CD4-positive, alpha-beta T cell treated with Interleukin-21 for 1 hour (primary cell): ENCODE results near the gene GPR137B.
A peak's percentile ranks its signal among the peaks of the same experiment; 100 is the strongest.

Source experiments
- DNase-seq: peaks from one replicate; pipeline ENCODE4 v3.0.0-alpha.2; 2020

The GPR137B gene

GRCh38 chr1:236142253-236143103 is at the start of gene GPR137B:
GPR137B (plus strand) TSS chr1:236142539; CDS start chr1:236142623, 84 bp downstream.
- peak; percentile 62 for DNase-seq

- no peak for DNase-seq
Measured at GRCh38 chr1:236092899-236093298, 49.4 kb upstream of the GPR137B start.

GRCh38 chr1:236095705-236096520 is 46.4 kb upstream of the GPR137B start:
- no peak for DNase-seq

GRCh38 chr1:236096660-236097482 is 45.5 kb upstream of the GPR137B start:
- DNase-seq: peak; percentile 90

- no peak for DNase-seq
Measured at GRCh38 chr1:236098267-236098666, 44.1 kb upstream of the GPR137B start.

GRCh38 chr1:236099355-236099974 is 42.9 kb upstream of the GPR137B start:
- DNase-seq: no peak

- no peak for DNase-seq
Measured at GRCh38 chr1:236100799-236101198, 41.5 kb upstream of the GPR137B start.

- no peak for DNase-seq
Measured at GRCh38 chr1:236101233-236102200, 40.8 kb upstream of the GPR137B start.

GRCh38 chr1:236102611-236103010 is 39.7 kb upstream of the GPR137B start:
- DNase-seq: no peak

- no peak for DNase-seq
Measured at GRCh38 chr1:236103059-236103458, 39.3 kb upstream of the GPR137B start.

GRCh38 chr1:236103646-236104218 is 38.6 kb upstream of the GPR137B start:
- peak; percentile 68 for DNase-seq

- DNase-seq: no peak
Measured at GRCh38 chr1:236107121-236107907, 35.0 kb upstream of the GPR137B start.

GRCh38 chr1:236108027-236108648 is 34.2 kb upstream of the GPR137B start:
- no peak for DNase-seq

- no peak for DNase-seq
Measured at GRCh38 chr1:236110137-236110536, 32.2 kb upstream of the GPR137B start.

GRCh38 chr1:236111527-236112331 is 30.6 kb upstream of the GPR137B start:
- DNase-seq: no peak

GRCh38 chr1:236112332-236112627 is 30.1 kb upstream of the GPR137B start:
- DNase-seq: no peak

- DNase-seq: no peak
Measured at GRCh38 chr1:236113324-236114032, 28.9 kb upstream of the GPR137B start.

- no peak for DNase-seq
Measured at GRCh38 chr1:236114076-236114747, 28.1 kb upstream of the GPR137B start.
